Measurements from ENCODE around the gene POLD1. TPM values are rescaled to one million over a fixed set of nuclear protein-coding genes. Genes with fewer than 3 reads are reported as not detected.
"Not testable (repeated sequence)": the region's sequence is repeated elsewhere in the genome, so short reads cannot be mapped to it uniquely, and the experiment has no call there.

The POLD1 gene
- total and polyA plus RNA-seq, 10 donors = 26.5 to 66.6 (median 34.2) TPM

DNA sequence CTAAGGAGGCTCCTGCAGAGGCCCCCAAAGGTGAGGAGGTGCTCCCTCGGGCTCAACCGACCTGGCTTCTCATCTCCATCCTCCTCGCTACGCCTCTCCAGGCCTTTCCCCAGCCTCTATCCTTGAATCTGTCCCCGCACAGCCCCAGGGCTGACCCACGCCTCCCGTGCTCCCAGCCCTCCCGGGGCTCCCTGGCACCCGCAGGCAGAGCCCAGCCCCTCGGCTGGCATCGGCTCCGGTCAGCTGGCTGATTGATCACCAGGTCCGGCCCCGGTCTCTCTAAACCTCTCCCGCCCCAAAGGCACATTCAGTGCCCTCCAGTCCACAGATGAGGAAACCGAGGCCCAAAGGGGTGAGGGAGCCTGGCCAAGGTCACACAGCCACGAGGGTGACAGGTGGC, 51.1 kb downstream of the POLD1 start:
- WGBS, 5 donors = 80 to 89% (median 84%) methylated on average over 16 to 17 of the region's 17 CpGs
- Histone ChIP-seq H3K27ac (no peak overlapping the region), H3K36me3 (no peaks in the 10 kb centered on the region), H3K4me3 (no peak overlapping the region), H3K27me3 (replicated peaks in 1 of 7) (peaks cover 0 to 28% (median 9%) of the 10 kb centered on the region in 7 donors), H3K4me1 (peaks cover 8 to 49% (median 34%) of the 10 kb centered on the region in 6 donors), H3K9me3 (no peaks in the 10 kb centered on the region)
- TF ChIP-seq, protein P1, sequence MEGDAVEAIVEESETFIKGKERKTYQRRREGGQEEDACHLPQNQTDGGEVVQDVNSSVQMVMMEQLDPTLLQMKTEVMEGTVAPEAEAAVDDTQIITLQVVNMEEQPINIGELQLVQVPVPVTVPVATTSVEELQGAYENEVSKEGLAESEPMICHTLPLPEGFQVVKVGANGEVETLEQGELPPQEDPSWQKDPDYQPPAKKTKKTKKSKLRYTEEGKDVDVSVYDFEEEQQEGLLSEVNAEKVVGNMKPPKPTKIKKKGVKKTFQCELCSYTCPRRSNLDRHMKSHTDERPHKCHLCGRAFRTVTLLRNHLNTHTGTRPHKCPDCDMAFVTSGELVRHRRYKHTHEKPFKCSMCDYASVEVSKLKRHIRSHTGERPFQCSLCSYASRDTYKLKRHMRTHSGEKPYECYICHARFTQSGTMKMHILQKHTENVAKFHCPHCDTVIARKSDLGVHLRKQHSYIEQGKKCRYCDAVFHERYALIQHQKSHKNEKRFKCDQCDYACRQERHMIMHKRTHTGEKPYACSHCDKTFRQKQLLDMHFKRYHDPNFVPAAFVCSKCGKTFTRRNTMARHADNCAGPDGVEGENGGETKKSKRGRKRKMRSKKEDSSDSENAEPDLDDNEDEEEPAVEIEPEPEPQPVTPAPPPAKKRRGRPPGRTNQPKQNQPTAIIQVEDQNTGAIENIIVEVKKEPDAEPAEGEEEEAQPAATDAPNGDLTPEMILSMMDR (IDR thresholded peaks at IDR 0.05 in 8 of 11, conservative IDR thresholded peaks at IDR 0.05 in 3 of 11) = no peak
- TF ChIP-seq POLR2A (IDR thresholded peaks at IDR 0.05) (no peak), POLR2AphosphoS5 (IDR thresholded peaks at IDR 0.05) (no peak)
- intact Hi-C loops (cut with DNase I; ENCODE audit: low total_unique reads) = no loop called here
- no peak for DNase-seq

DNA sequence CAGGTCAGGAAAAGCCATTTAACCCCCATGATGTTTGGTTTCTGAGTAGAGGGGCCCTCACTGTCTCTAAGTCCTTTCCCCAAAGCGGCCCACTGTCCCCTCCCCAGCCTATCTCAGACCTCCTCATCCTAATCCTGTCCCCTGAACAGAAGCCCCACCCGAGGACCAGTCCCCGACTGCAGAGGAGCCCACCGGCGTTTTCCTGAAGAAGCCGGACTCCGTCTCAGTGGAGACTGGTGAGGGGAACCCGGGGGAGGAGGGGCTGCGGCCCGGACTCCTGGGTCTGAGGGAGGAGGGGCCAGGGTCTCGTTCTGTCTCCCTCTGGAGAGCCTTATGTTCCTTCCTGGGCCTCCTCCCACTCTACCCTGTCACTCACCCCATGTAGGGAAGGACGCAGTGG, 51.5 kb downstream of the POLD1 start:
- WGBS, 5 donors = 73 to 83% (median 76%) methylated on average over 5 to 12 of the region's 12 CpGs
- Histone ChIP-seq H3K4me3 (no peak overlapping the region), H3K36me3 (no peaks in the 10 kb centered on the region), H3K27me3 (replicated peaks in 1 of 7) (peaks cover 0 to 27% (median 9%) of the 10 kb centered on the region in 7 donors), H3K27ac (no peak overlapping the region), H3K9me3 (no peaks in the 10 kb centered on the region), H3K4me1 (peaks cover 8 to 45% (median 32%) of the 10 kb centered on the region in 6 donors)
- DNase-seq = no peak
- intact Hi-C loops (cut with DNase I; ENCODE audit: low total_unique reads) = no loop called here
- TF ChIP-seq, protein P1 (IDR thresholded peaks at IDR 0.05 in 8 of 11, conservative IDR thresholded peaks at IDR 0.05 in 3 of 11) = no peak
- TF ChIP-seq POLR2AphosphoS5 (IDR thresholded peaks at IDR 0.05) (no peak), POLR2A (IDR thresholded peaks at IDR 0.05) (no peak)

- no peak overlapping the region for H3K27ac ChIP-seq
- TF ChIP-seq POLR2AphosphoS5 (IDR thresholded peaks at IDR 0.05) = no peak
- TF ChIP-seq, protein P1 (IDR thresholded peaks at IDR 0.05 in 8 of 11, conservative IDR thresholded peaks at IDR 0.05 in 3 of 11) = no peak
- no peak for TF ChIP-seq POLR2A (IDR thresholded peaks at IDR 0.05)
- H3K4me3 ChIP-seq = no peak overlapping the region
- DNase-seq = no peak
- H3K27me3 ChIP-seq (replicated peaks in 1 of 7) = peaks cover 0 to 17% (median 0%) of the 10 kb centered on the region in 7 donors
- no peaks in the 10 kb centered on the region for H3K9me3 ChIP-seq
- intact Hi-C loops (cut with DNase I; ENCODE audit: low total_unique reads) = no loop called here
- 90 to 97% (median 92%) methylated on average over 5 of the region's 5 CpGs for WGBS, 5 donors
- H3K36me3 ChIP-seq = no peaks in the 10 kb centered on the region
- peaks cover 0 to 25% (median 14%) of the 10 kb centered on the region in 6 donors for H3K4me1 ChIP-seq
Measured at GRCh38 chr19:50437862-50438449, 53.8 kb downstream of the POLD1 start.

GRCh38 chr19:50439130-50439529, 55.0 kb downstream of the POLD1 start:
- H3K27ac ChIP-seq; H3K4me3 ChIP-seq; intact Hi-C loops (cut with DNase I; ENCODE audit: low total_unique reads); H3K9me3 ChIP-seq; DNase-seq; H3K36me3 ChIP-seq; H3K27me3 ChIP-seq (replicated peaks in 1 of 7): not testable (repeated sequence)
- H3K4me1 ChIP-seq = peaks cover 0 to 13% (median 9%) of the 10 kb centered on the region in 6 donors
- WGBS, 5 donors = 70 to 89% (median 84%) methylated on average over 2 of the region's 2 CpGs
